Measurements from ENCODE around the gene IL10. TPM values are rescaled to one million over a fixed set of nuclear protein-coding genes. Genes with fewer than 3 reads are reported as not detected.

The IL10 gene
- total RNA-seq, 4 donors from 2014 or later: 10.9 to 34.4 (median 28.7) TPM

- no peak for DNase-seq (ENCODE audit: low spot score)
- no peak for TF ChIP-seq CTCF (IDR thresholded peaks at IDR 0.05)
- ATAC-seq (ENCODE audit: low FRiP score): no peak
Measured at GRCh38 chr1:206727981-206728696, 44.2 kb downstream of the IL10 start.

GRCh38 chr1:206725109-206725963, 47.0 kb downstream of the IL10 start:
- DNase-seq (ENCODE audit: low spot score) (no peak), ATAC-seq (ENCODE audit: low FRiP score) (no peak)
- peak in 1 of 3 donors; percentile 45 for TF ChIP-seq CTCF (IDR thresholded peaks at IDR 0.05)

- no peak for TF ChIP-seq CTCF (IDR thresholded peaks at IDR 0.05)
- peak; percentile 74 for ATAC-seq (ENCODE audit: low FRiP score)
- DNase-seq (ENCODE audit: low spot score): no peak
Measured at GRCh38 chr1:206723805-206724472, 48.4 kb downstream of the IL10 start.

GRCh38 chr1:206723462-206723804, 48.9 kb downstream of the IL10 start:
- ATAC-seq (ENCODE audit: low FRiP score) (peak; percentile 10), DNase-seq (ENCODE audit: low spot score) (no peak)

GRCh38 chr1:206722751-206723461, 49.4 kb downstream of the IL10 start:
- no peak for DNase-seq (ENCODE audit: low spot score)
- no peak for TF ChIP-seq CTCF (IDR thresholded peaks at IDR 0.05)
- ATAC-seq (ENCODE audit: low FRiP score): no peak

More at GRCh38 chr1:206723462-206723804, 48.9 kb downstream of the IL10 start:
- no peak for TF ChIP-seq CTCF (IDR thresholded peaks at IDR 0.05)

- DNase-seq (ENCODE audit: low spot score) (no peak), ATAC-seq (ENCODE audit: low FRiP score) (no peak)
- no peak for TF ChIP-seq CTCF (IDR thresholded peaks at IDR 0.05)
Measured at GRCh38 chr1:206721454-206721853, 50.8 kb downstream of the IL10 start.
